Measurements from ENCODE around the gene CYP24A1. TPM values are rescaled to one million over a fixed set of nuclear protein-coding genes. Genes with fewer than 3 reads are reported as not detected.

Gene CYP24A1
- total and polyA plus RNA-seq, 2 of the 8 experiments (the other 6 are each of a cell fraction or from before 2014, with no cell fraction given) = not detected

- TF ChIP-seq, protein P1, sequence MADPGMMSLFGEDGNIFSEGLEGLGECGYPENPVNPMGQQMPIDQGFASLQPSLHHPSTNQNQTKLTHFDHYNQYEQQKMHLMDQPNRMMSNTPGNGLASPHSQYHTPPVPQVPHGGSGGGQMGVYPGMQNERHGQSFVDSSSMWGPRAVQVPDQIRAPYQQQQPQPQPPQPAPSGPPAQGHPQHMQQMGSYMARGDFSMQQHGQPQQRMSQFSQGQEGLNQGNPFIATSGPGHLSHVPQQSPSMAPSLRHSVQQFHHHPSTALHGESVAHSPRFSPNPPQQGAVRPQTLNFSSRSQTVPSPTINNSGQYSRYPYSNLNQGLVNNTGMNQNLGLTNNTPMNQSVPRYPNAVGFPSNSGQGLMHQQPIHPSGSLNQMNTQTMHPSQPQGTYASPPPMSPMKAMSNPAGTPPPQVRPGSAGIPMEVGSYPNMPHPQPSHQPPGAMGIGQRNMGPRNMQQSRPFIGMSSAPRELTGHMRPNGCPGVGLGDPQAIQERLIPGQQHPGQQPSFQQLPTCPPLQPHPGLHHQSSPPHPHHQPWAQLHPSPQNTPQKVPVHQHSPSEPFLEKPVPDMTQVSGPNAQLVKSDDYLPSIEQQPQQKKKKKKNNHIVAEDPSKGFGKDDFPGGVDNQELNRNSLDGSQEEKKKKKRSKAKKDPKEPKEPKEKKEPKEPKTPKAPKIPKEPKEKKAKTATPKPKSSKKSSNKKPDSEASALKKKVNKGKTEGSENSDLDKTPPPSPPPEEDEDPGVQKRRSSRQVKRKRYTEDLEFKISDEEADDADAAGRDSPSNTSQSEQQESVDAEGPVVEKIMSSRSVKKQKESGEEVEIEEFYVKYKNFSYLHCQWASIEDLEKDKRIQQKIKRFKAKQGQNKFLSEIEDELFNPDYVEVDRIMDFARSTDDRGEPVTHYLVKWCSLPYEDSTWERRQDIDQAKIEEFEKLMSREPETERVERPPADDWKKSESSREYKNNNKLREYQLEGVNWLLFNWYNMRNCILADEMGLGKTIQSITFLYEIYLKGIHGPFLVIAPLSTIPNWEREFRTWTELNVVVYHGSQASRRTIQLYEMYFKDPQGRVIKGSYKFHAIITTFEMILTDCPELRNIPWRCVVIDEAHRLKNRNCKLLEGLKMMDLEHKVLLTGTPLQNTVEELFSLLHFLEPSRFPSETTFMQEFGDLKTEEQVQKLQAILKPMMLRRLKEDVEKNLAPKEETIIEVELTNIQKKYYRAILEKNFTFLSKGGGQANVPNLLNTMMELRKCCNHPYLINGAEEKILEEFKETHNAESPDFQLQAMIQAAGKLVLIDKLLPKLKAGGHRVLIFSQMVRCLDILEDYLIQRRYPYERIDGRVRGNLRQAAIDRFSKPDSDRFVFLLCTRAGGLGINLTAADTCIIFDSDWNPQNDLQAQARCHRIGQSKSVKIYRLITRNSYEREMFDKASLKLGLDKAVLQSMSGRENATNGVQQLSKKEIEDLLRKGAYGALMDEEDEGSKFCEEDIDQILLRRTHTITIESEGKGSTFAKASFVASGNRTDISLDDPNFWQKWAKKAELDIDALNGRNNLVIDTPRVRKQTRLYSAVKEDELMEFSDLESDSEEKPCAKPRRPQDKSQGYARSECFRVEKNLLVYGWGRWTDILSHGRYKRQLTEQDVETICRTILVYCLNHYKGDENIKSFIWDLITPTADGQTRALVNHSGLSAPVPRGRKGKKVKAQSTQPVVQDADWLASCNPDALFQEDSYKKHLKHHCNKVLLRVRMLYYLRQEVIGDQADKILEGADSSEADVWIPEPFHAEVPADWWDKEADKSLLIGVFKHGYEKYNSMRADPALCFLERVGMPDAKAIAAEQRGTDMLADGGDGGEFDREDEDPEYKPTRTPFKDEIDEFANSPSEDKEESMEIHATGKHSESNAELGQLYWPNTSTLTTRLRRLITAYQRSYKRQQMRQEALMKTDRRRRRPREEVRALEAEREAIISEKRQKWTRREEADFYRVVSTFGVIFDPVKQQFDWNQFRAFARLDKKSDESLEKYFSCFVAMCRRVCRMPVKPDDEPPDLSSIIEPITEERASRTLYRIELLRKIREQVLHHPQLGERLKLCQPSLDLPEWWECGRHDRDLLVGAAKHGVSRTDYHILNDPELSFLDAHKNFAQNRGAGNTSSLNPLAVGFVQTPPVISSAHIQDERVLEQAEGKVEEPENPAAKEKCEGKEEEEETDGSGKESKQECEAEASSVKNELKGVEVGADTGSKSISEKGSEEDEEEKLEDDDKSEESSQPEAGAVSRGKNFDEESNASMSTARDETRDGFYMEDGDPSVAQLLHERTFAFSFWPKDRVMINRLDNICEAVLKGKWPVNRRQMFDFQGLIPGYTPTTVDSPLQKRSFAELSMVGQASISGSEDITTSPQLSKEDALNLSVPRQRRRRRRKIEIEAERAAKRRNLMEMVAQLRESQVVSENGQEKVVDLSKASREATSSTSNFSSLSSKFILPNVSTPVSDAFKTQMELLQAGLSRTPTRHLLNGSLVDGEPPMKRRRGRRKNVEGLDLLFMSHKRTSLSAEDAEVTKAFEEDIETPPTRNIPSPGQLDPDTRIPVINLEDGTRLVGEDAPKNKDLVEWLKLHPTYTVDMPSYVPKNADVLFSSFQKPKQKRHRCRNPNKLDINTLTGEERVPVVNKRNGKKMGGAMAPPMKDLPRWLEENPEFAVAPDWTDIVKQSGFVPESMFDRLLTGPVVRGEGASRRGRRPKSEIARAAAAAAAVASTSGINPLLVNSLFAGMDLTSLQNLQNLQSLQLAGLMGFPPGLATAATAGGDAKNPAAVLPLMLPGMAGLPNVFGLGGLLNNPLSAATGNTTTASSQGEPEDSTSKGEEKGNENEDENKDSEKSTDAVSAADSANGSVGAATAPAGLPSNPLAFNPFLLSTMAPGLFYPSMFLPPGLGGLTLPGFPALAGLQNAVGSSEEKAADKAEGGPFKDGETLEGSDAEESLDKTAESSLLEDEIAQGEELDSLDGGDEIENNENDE (IDR thresholded peaks at IDR 0.05; ENCODE audit: insufficient replicate concordance, low read length) = no peak
- TF ChIP-seq TAF7 (optimal IDR thresholded peaks at IDR 0.05; ENCODE audit: borderline replicate concordance, low read depth, low read length) (no peak), BACH1 (IDR thresholded peaks at IDR 0.05; ENCODE audit: low read length) (no peak), EGR1 (IDR thresholded peaks at IDR 0.05; ENCODE audit: borderline replicate concordance, low read depth, low read length) (no peak), SUZ12 (IDR thresholded peaks at IDR 0.05; ENCODE audit: low read length) (no peak), PHF8 (conservative IDR thresholded peaks at IDR 0.05; ENCODE audit: low read depth, low read length) (no peak), KDM4A (IDR thresholded peaks at IDR 0.05; ENCODE audit: low read depth, low read length, severe bottlenecking) (no peak), CEBPB (IDR thresholded peaks at IDR 0.05; ENCODE audit: low read depth, low read length) (no peak), BCL11A (IDR thresholded peaks at IDR 0.05; ENCODE audit: low read depth in 2 of 2, low read length in 2 of 2) (no peak), NRF1 (IDR thresholded peaks at IDR 0.05; ENCODE audit: low read depth, low read length) (no peak), JUND (IDR thresholded peaks at IDR 0.05; ENCODE audit: low read length) (no peak)
Measured at GRCh38 chr20:54112221-54112884, 61.4 kb downstream of the CYP24A1 start (continued).
